Mesendoderm (in vitro differentiated cells): ENCODE measurements around the gene CAV2.

Experiments
- DNase-seq: peaks from one replicate; pipeline ENCODE4 v3.0.0; 2013
- H2AK5ac ChIP-seq: 2 replicates; pipeline ENCODE4 v1.6.1; 2013; ENCODE audit warnings: low read length, inconsistent platforms
- H2BK120ac ChIP-seq: 2 replicates; pipeline ENCODE4 v1.6.1; 2013; ENCODE audit warnings: low read depth, mild to moderate bottlenecking, low read length, moderate library complexity, mixed read lengths
- H2BK15ac ChIP-seq: replicated peaks from 2 replicates; pipeline ENCODE4 v1.6.1; 2013; ENCODE audit warnings: low read depth, mild to moderate bottlenecking, moderate library complexity
- H2BK5ac ChIP-seq: 2 replicates; pipeline ENCODE4 v1.6.1; 2013; ENCODE audit warnings: low read length, inconsistent platforms
- H3K18ac ChIP-seq: 2 replicates; pipeline ENCODE4 v1.6.1; 2013; ENCODE audit warnings: mild to moderate bottlenecking, low read length, mixed read lengths
- H3K23ac ChIP-seq: one replicate; pipeline ENCODE4 v1.6.1; 2013; ENCODE audit warnings: low read length
- H3K27ac ChIP-seq: 2 replicates; pipeline ENCODE4 v1.5.1; 2013; ENCODE audit warnings: low read depth, mild to moderate bottlenecking, inconsistent platforms, low read length, moderate library complexity
- H3K27me3 ChIP-seq: 2 replicates; pipeline ENCODE4 v1.6.1; 2013; ENCODE audit warnings: low read length, control low read depth, mild to moderate bottlenecking, inconsistent platforms; ENCODE audit not compliant: insufficient read depth, poor library complexity
- H3K36me3 ChIP-seq: 2 replicates; pipeline ENCODE4 v1.6.1; 2013; ENCODE audit warnings: low read length, inconsistent platforms; ENCODE audit not compliant: control insufficient read depth, insufficient read depth
- H3K4ac ChIP-seq: one replicate; pipeline ENCODE4 v1.6.1; 2013; ENCODE audit warnings: low read depth, mild to moderate bottlenecking, low read length, moderate library complexity
- H3K4me1 ChIP-seq: 2 replicates; pipeline ENCODE4 v1.6.1; 2013; ENCODE audit warnings: low read depth, low read length, inconsistent platforms; ENCODE audit not compliant: control insufficient read depth
- H3K4me2 ChIP-seq: 2 replicates; pipeline ENCODE4 v1.6.1; 2013; ENCODE audit warnings: low read length
- H3K4me3 ChIP-seq: 2 replicates; pipeline ENCODE4 v1.5.1; 2013; ENCODE audit warnings: mild to moderate bottlenecking, low read length
- H3K56ac ChIP-seq: one replicate; pipeline ENCODE4 v1.6.1; 2013; ENCODE audit warnings: low read length
- H3K79me1 ChIP-seq: 2 replicates; pipeline ENCODE4 v1.6.1; 2013; ENCODE audit warnings: low read length, inconsistent platforms
- H3K79me2 ChIP-seq: 2 replicates; pipeline ENCODE4 v1.6.1; 2013; ENCODE audit warnings: mild to moderate bottlenecking, low read length; ENCODE audit not compliant: control insufficient read depth, insufficient read depth
- H3K9ac ChIP-seq: 2 replicates; pipeline ENCODE4 v1.6.1; 2013; ENCODE audit warnings: low read length, inconsistent platforms
- H4K5ac ChIP-seq: one replicate; pipeline ENCODE4 v1.6.1; 2013; ENCODE audit warnings: low read length
- H4K8ac ChIP-seq: one replicate; pipeline ENCODE4 v1.6.1; 2013; ENCODE audit warnings: low read depth, mild to moderate bottlenecking, control low read depth, low read length, moderate library complexity
- WGBS: extraction: QIAGEN DNeasy Blood & Tissue Kit; methylation state at CpG from one replicate; pipeline ENCODE4 v1.1.7; 2013; ENCODE audit warnings: low lambda C conversion rate, missing lambda C conversion rate; ENCODE audit not compliant: insufficient coverage; ENCODE audit errors: extremely low coverage; 5-methylcytosine and 5-hydroxymethylcytosine counted together

The CAV2 gene

GRCh38 chr7:116526897-116527296 lies 27.4 kb downstream of the CAV2 start:
- H2BK5ac ChIP-seq = no peak overlapping the region
- H2BK120ac ChIP-seq = no peak overlapping the region
- peak overlapping the region; percentile 94 for H3K4me2 ChIP-seq
- no peaks in the 10 kb centered on the region for H3K79me1 ChIP-seq
- H3K56ac ChIP-seq = peak overlapping the region; percentile 92
- no peak overlapping the region for H4K8ac ChIP-seq
- no peak overlapping the region for H2AK5ac ChIP-seq
- H3K27me3 ChIP-seq = no peaks in the 10 kb centered on the region
- H3K36me3 ChIP-seq = no peaks in the 10 kb centered on the region
- H3K4ac ChIP-seq = no peak overlapping the region
- H3K27ac ChIP-seq = no peak overlapping the region
- no peaks in the 10 kb centered on the region for H3K4me1 ChIP-seq
- H4K5ac ChIP-seq = no peak overlapping the region
- peak overlapping the region; percentile 73 for H3K9ac ChIP-seq
- no peak overlapping the region for H2BK15ac ChIP-seq
- peak overlapping the region; percentile 82 for H3K23ac ChIP-seq
- no peak for DNase-seq
- no CpG with 5 or more reads among the region's 5 CpGs for WGBS
- no peak overlapping the region for H3K4me3 ChIP-seq
- H3K18ac ChIP-seq = no peak overlapping the region
- peaks cover 4% of the 10 kb centered on the region for H3K79me2 ChIP-seq

- Histone ChIP-seq H3K4me1 (no peaks in the 10 kb centered on the region), H3K79me1 (no peaks in the 10 kb centered on the region), H3K23ac (no peak overlapping the region), H3K56ac (peak overlapping the region; percentile 5), H3K79me2 (peaks cover 4% of the 10 kb centered on the region), H3K27me3 (no peaks in the 10 kb centered on the region), H3K36me3 (no peaks in the 10 kb centered on the region), H2BK15ac (no peak overlapping the region), H3K27ac (no peak overlapping the region), H3K4me2 (no peak overlapping the region), H2AK5ac (no peak overlapping the region), H2BK5ac (no peak overlapping the region), H3K4me3 (no peak overlapping the region), H4K5ac (no peak overlapping the region), H3K9ac (no peak overlapping the region), H4K8ac (no peak overlapping the region), H3K18ac (no peak overlapping the region), H2BK120ac (no peak overlapping the region), H3K4ac (no peak overlapping the region)
- no peak for DNase-seq
- WGBS = no CpG with 5 or more reads among the region's 3 CpGs
These were observed 28.0 kb downstream of the CAV2 start for GRCh38 chr7:116527521-116527920.

- no peak overlapping the region for H3K4me3 ChIP-seq
- no peak overlapping the region for H3K56ac ChIP-seq
- H3K4me1 ChIP-seq = no peaks in the 10 kb centered on the region
- H3K9ac ChIP-seq = peak overlapping the region; percentile 12
- H4K8ac ChIP-seq = no peak overlapping the region
- H2BK5ac ChIP-seq = no peak overlapping the region
- no peak overlapping the region for H3K4ac ChIP-seq
- H3K79me1 ChIP-seq = no peaks in the 10 kb centered on the region
- no peak overlapping the region for H2AK5ac ChIP-seq
- no peaks in the 10 kb centered on the region for H3K27me3 ChIP-seq
- H3K23ac ChIP-seq = no peak overlapping the region
- no CpG with 5 or more reads among the region's 3 CpGs for WGBS
- no peak overlapping the region for H2BK120ac ChIP-seq
- no peak overlapping the region for H4K5ac ChIP-seq
- no peak overlapping the region for H3K27ac ChIP-seq
- H3K4me2 ChIP-seq = no peak overlapping the region
- no peak overlapping the region for H2BK15ac ChIP-seq
- no peaks in the 10 kb centered on the region for H3K36me3 ChIP-seq
- peak; percentile 58 for DNase-seq
- H3K79me2 ChIP-seq = peaks cover 4% of the 10 kb centered on the region
- H3K18ac ChIP-seq = peak overlapping the region; percentile 22
These were observed 28.7 kb downstream of the CAV2 start for GRCh38 chr7:116528008-116528789.

- Histone ChIP-seq H2AK5ac (no peak overlapping the region), H3K79me2 (peaks cover 4% of the 10 kb centered on the region), H3K56ac (no peak overlapping the region), H3K27ac (no peak overlapping the region), H3K79me1 (no peaks in the 10 kb centered on the region), H3K27me3 (no peaks in the 10 kb centered on the region), H3K23ac (no peak overlapping the region), H2BK15ac (no peak overlapping the region), H3K36me3 (no peaks in the 10 kb centered on the region), H3K9ac (no peak overlapping the region), H3K4me1 (no peaks in the 10 kb centered on the region), H3K18ac (no peak overlapping the region), H4K5ac (no peak overlapping the region), H2BK120ac (no peak overlapping the region), H4K8ac (no peak overlapping the region), H2BK5ac (no peak overlapping the region), H3K4me3 (no peak overlapping the region), H3K4ac (no peak overlapping the region), H3K4me2 (no peak overlapping the region)
- no peak for DNase-seq
- WGBS = no CpG with 5 or more reads among the region's 1 CpG
These were observed 29.7 kb downstream of the CAV2 start for GRCh38 chr7:116529250-116529649.

- WGBS = no CpG with 5 or more reads among the region's 3 CpGs
- H3K27ac ChIP-seq = no peak overlapping the region
These were observed 30.7 kb downstream of the CAV2 start for GRCh38 chr7:116530107-116530820.

More at GRCh38 chr7:116530107-116530820, 30.7 kb downstream of the CAV2 start:
- H4K8ac ChIP-seq = no peak overlapping the region
- no peak overlapping the region for H4K5ac ChIP-seq
- H3K4me2 ChIP-seq = no peak overlapping the region
- peaks cover 4% of the 10 kb centered on the region for H3K79me2 ChIP-seq
- no peak overlapping the region for H2BK5ac ChIP-seq
- no peaks in the 10 kb centered on the region for H3K79me1 ChIP-seq
- no peak overlapping the region for H3K4ac ChIP-seq
- H3K4me3 ChIP-seq = no peak overlapping the region
- H2BK15ac ChIP-seq = no peak overlapping the region
- no peaks in the 10 kb centered on the region for H3K36me3 ChIP-seq
- no peak overlapping the region for H3K23ac ChIP-seq
- H2BK120ac ChIP-seq = no peak overlapping the region
- no peak for DNase-seq
- no peaks in the 10 kb centered on the region for H3K27me3 ChIP-seq
- no peaks in the 10 kb centered on the region for H3K4me1 ChIP-seq
- no peak overlapping the region for H3K9ac ChIP-seq
- H2AK5ac ChIP-seq = no peak overlapping the region
- no peak overlapping the region for H3K18ac ChIP-seq
- H3K56ac ChIP-seq = no peak overlapping the region
